H1 (cell line): Measurements from ENCODE around the gene DUSP10. TPM values are rescaled to one million over a fixed set of nuclear protein-coding genes. Genes with fewer than 3 reads are reported as not detected.

Experiments used
- CTCF ChIA-PET: fragments of 300-600 bp; sonication (Branson Sonifier 250); formaldehyde crosslinking; loops from one replicate; lab custom pipeline; 2021; ENCODE audit not compliant: partially characterized antibody; lab: Charles Lee
- POLR2A ChIA-PET: fragments of 300-600 bp; sonication (Branson Sonifier 250); formaldehyde crosslinking; loops from one replicate; lab custom pipeline; 2021; ENCODE audit warnings: inconsistent platforms; ENCODE audit not compliant: partially characterized antibody; lab: Charles Lee
- DNase-seq, 2 experiments: peaks; one replicate each; pipeline versions ENCODE4 v3.0.0 to v3.0.0-alpha.2; 2010 to 2022; ENCODE audit warnings: low spot score in 2 of 2, low read depth in 1 of 2, mixed read lengths in 1 of 2
- FAIRE-seq: peaks from 2 replicates; lab custom pipeline; 2011; peaks lifted over from hg19 to GRCh38; lab: Jason Lieb, UNC
- H2AFZ ChIP-seq: 2 replicates; pipeline ENCODE4 v1.8.1; 2012; ENCODE audit warnings: low read length, inconsistent platforms
- H2AK5ac ChIP-seq: 2 replicates; pipeline ENCODE4 v1.6.1; 2013; ENCODE audit warnings: low read depth, low read length
- H2BK120ac ChIP-seq: replicated peaks from 2 replicates; pipeline ENCODE3; 2013; ENCODE audit warnings: low read depth, low read length, inconsistent platforms
- H2BK12ac ChIP-seq: 2 replicates; pipeline ENCODE4 v1.6.1; 2013; ENCODE audit warnings: low read depth, low read length
- H2BK15ac ChIP-seq: 2 replicates; pipeline ENCODE4 v1.6.1; 2013; ENCODE audit warnings: low read length
- H2BK20ac ChIP-seq: 2 replicates; pipeline ENCODE4 v1.6.1; 2013; ENCODE audit warnings: low read length
- H2BK5ac ChIP-seq: 2 replicates; pipeline ENCODE4 v1.6.1; 2013; ENCODE audit warnings: low read depth, low read length
- H3K14ac ChIP-seq: 2 replicates; pipeline ENCODE4 v1.6.1; 2013; ENCODE audit warnings: inconsistent platforms; ENCODE audit not compliant: insufficient read length
- H3K18ac ChIP-seq: 2 replicates; pipeline ENCODE4 v1.6.1; 2013; ENCODE audit warnings: low read length; ENCODE audit errors: extremely low read depth
- H3K23ac ChIP-seq: 2 replicates; pipeline ENCODE4 v1.6.1; 2013; ENCODE audit warnings: inconsistent platforms; ENCODE audit not compliant: insufficient read length
- H3K23me2 ChIP-seq: 2 replicates; pipeline ENCODE4 v1.6.1; 2013; ENCODE audit warnings: low read depth, low read length
- H3K27ac ChIP-seq: 2 replicates; pipeline ENCODE4 v1.6.1; 2011; ENCODE audit warnings: low read depth, low read length, inconsistent platforms
- H3K27me3 ChIP-seq, 4 experiments: replicated peaks in 1 of 4; 1 replicate in 1 of 4; 2 replicates in 3 of 4; pipeline versions ENCODE4 v1.6.1 to v1.8.1; 2011 to 2013; ENCODE audit warnings: low read length in 3 of 4, mild to moderate bottlenecking in 3 of 4, inconsistent platforms in 2 of 4, mixed read lengths in 2 of 4, moderate library complexity in 1 of 4; ENCODE audit not compliant: control insufficient read depth in 3 of 4, insufficient read depth in 3 of 4; ENCODE audit errors: extremely low read depth in 1 of 4
- H3K36me3 ChIP-seq, 4 experiments: 2 replicates each; pipeline versions ENCODE4 v1.6.1 to v1.8.1; 2011 to 2013; ENCODE audit warnings: mild to moderate bottlenecking in 4 of 4, low read length in 3 of 4, moderate library complexity in 2 of 4, control low read depth in 1 of 4, inconsistent platforms in 1 of 4; ENCODE audit not compliant: insufficient read depth in 4 of 4, control insufficient read depth in 2 of 4
- H3K4ac ChIP-seq: replicated peaks from 2 replicates; pipeline ENCODE3; 2013; ENCODE audit warnings: low read length, low read depth, mixed read lengths, inconsistent platforms; ENCODE audit not compliant: insufficient read length
- H3K4me1 ChIP-seq, 4 experiments: replicated peaks in 1 of 4; 1 replicate in 1 of 4; 2 replicates in 3 of 4; pipeline versions ENCODE4 v1.6.1 to v1.8.1; 2011 to 2013; ENCODE audit warnings: low read length in 3 of 4, inconsistent platforms in 2 of 4, mixed read lengths in 1 of 4; ENCODE audit not compliant: insufficient read depth in 4 of 4, control insufficient read depth in 3 of 4
- H3K4me2 ChIP-seq, 2 experiments: 2 replicates each; pipeline versions ENCODE4 v1.6.1 to v1.8.1; 2011 to 2013; ENCODE audit warnings: low read depth in 2 of 2, low read length in 2 of 2, control low read depth in 1 of 2, inconsistent platforms in 1 of 2, mild to moderate bottlenecking in 1 of 2; ENCODE audit not compliant: insufficient read depth in 1 of 2
- H3K4me3 ChIP-seq, 4 experiments: fragments of 200-600, 300-600 bp in 1 of 4; sonication (generic), shearing (Covaris generic), sonication (Bioruptor Twin) in 1 of 4; 2 replicates each; pipeline versions ENCODE4 v1.5.1 to v1.8.1; 2011 to 2016; ENCODE audit warnings: low read length in 4 of 4, low read depth in 3 of 4, control low read depth in 2 of 4, inconsistent platforms in 2 of 4, mild to moderate bottlenecking in 2 of 4, mixed read lengths in 1 of 4, moderate library complexity in 1 of 4; ENCODE audit not compliant: insufficient read depth in 2 of 4; ENCODE audit errors: extremely low read depth in 1 of 4
- H3K56ac ChIP-seq: replicated peaks from 2 replicates; pipeline ENCODE3; 2013; ENCODE audit warnings: low read depth, mild to moderate bottlenecking, mixed read lengths, low read length, inconsistent platforms; ENCODE audit not compliant: insufficient read length
- H3K79me1 ChIP-seq: 2 replicates; pipeline ENCODE4 v1.6.1; 2013; ENCODE audit warnings: low read depth, low read length, control low read depth
- H3K79me2 ChIP-seq, 2 experiments: 2 replicates each; pipeline versions ENCODE4 v1.6.1 to v1.8.1; 2012 to 2013; ENCODE audit warnings: low read length in 2 of 2, mild to moderate bottlenecking in 2 of 2, inconsistent platforms in 1 of 2; ENCODE audit not compliant: insufficient read depth in 2 of 2, control insufficient read depth in 1 of 2
- H3K9ac ChIP-seq, 4 experiments: replicated peaks in 1 of 4; 1 replicate in 1 of 4; 2 replicates in 3 of 4; pipeline versions ENCODE4 v1.6.1 to v1.8.1; 2011 to 2013; ENCODE audit warnings: low read depth in 3 of 4, low read length in 3 of 4, control low read depth in 2 of 4, mild to moderate bottlenecking in 2 of 4, moderate library complexity in 2 of 4, inconsistent platforms in 1 of 4; ENCODE audit errors: extremely low read depth in 1 of 4
- H3K9me3 ChIP-seq, 2 experiments: 2 replicates each; pipeline versions ENCODE4 v1.6.1 to v1.8.1; 2012 to 2013; ENCODE audit warnings: mild to moderate bottlenecking in 2 of 2, moderate library complexity in 2 of 2, control low read depth in 1 of 2, inconsistent platforms in 1 of 2, low read depth in 1 of 2, low read length in 1 of 2, mixed read lengths in 1 of 2; ENCODE audit not compliant: insufficient read depth in 2 of 2
- H4K20me1 ChIP-seq, 2 experiments: replicated peaks in 1 of 2; 2 replicates each; pipeline versions ENCODE3 to v1.8.1; 2011 to 2013; ENCODE audit warnings: inconsistent platforms in 2 of 2, low read length in 2 of 2, mild to moderate bottlenecking in 1 of 2; ENCODE audit not compliant: insufficient read depth in 2 of 2, control insufficient read depth in 1 of 2
- H4K5ac ChIP-seq: 2 replicates; pipeline ENCODE4 v1.6.1; 2013; ENCODE audit warnings: low read length, low read depth, mixed read lengths, inconsistent platforms; ENCODE audit not compliant: insufficient read length
- H4K8ac ChIP-seq: 2 replicates; pipeline ENCODE4 v1.8.0; 2013; ENCODE audit warnings: mild to moderate bottlenecking, moderate library complexity, low read length, inconsistent platforms; ENCODE audit not compliant: insufficient read depth; ENCODE audit errors: extremely low read depth
- H4K91ac ChIP-seq: replicated peaks from 2 replicates; pipeline ENCODE3; 2013; ENCODE audit warnings: low read length, mixed read lengths, inconsistent platforms; ENCODE audit not compliant: insufficient read length
- BRCA1 ChIP-seq: IDR thresholded peaks from 2 replicates; pipeline ENCODE4 v1.6.1; 2012; ENCODE audit warnings: low read depth, low read length, improper control_type of control experiment
- CEBPB ChIP-seq: IDR thresholded peaks from 2 replicates; pipeline ENCODE4 v1.6.1; 2012; ENCODE audit warnings: low read depth, low read length
- CREB1 ChIP-seq: IDR thresholded peaks from 2 replicates; pipeline ENCODE4 v1.6.1; 2012; ENCODE audit warnings: inconsistent platforms
- CTBP2 ChIP-seq: IDR thresholded peaks from 2 replicates; pipeline ENCODE4 v1.7.0; 2011; ENCODE audit warnings: borderline replicate concordance, mild to moderate bottlenecking, moderate library complexity, mixed read lengths, low read length; ENCODE audit not compliant: insufficient read depth, insufficient read length
- HDAC6 ChIP-seq: IDR thresholded peaks from one replicate; pipeline ENCODE4 v1.7.1; 2012; ENCODE audit warnings: low read depth, mild to moderate bottlenecking, inconsistent platforms, low read length, moderate library complexity
- RAD21 ChIP-seq, 2 experiments: IDR thresholded peaks in 1 of 2; conservative IDR thresholded peaks in 1 of 2; 2 replicates each; pipeline ENCODE4 v1.6.1; 2011; ENCODE audit warnings: low read depth in 2 of 2, low read length in 2 of 2, improper control_type of control experiment in 1 of 2, inconsistent platforms in 1 of 2, mild to moderate bottlenecking in 1 of 2, moderate library complexity in 1 of 2
- RXRA ChIP-seq: IDR thresholded peaks from 2 replicates; pipeline ENCODE4 v1.6.1; 2011; ENCODE audit warnings: low read depth, mild to moderate bottlenecking, low read length, moderate library complexity; ENCODE audit not compliant: insufficient read depth
- SIX5 ChIP-seq: IDR thresholded peaks from 2 replicates; pipeline ENCODE4 v1.6.1; 2011; ENCODE audit warnings: mild to moderate bottlenecking, low read depth, low read length
- TBP ChIP-seq: IDR thresholded peaks from 2 replicates; pipeline ENCODE4 v1.6.1; 2011; ENCODE audit warnings: low read depth, low read length, improper control_type of control experiment
- WGBS, 2 experiments: shearing (Covaris generic) in 1 of 2; methylation state at CpG; one replicate each; pipeline versions ENCODE4 v1.1.6 to v1.1.7; 2013 to 2015; ENCODE audit warnings: low lambda C conversion rate in 2 of 2, mixed read lengths in 2 of 2, inconsistent platforms in 1 of 2, low coverage in 1 of 2, missing lambda C conversion rate in 1 of 2; ENCODE audit not compliant: insufficient replicate concordance in 2 of 2, insufficient coverage in 1 of 2, insufficient read length in 1 of 2; ENCODE audit errors: extremely low coverage in 1 of 2, missing lambda C conversion rate in 1 of 2; 5-methylcytosine and 5-hydroxymethylcytosine counted together
- polyA plus RNA-seq, 7 experiments: library from polyadenylated mRNA; depleted of rRNA in 3 of 7; stranded (reverse) in 5 of 7; unstranded in 2 of 7; fragments of >200 nt in 5 of 7; fragments of 200-250 nt in 2 of 7; gene quantifications; 1 replicate in 5 of 7; 2 replicates in 1 of 7; 4 replicates in 1 of 7; pipeline versions ENCODE4 v1.2.1 to v1.2.3, GENCODE V29; 2011 to 2013; ENCODE audit warnings: missing spikeins in 2 of 7, mixed read lengths in 2 of 7
- total RNA-seq: library from RNA; stranded (reverse); fragmentation: NEBNext Ultra II Directional; extraction: Animal tissue kit (Norgen Biotek cat#: 25700); gene quantifications from 2 replicates; pipeline ENCODE4 v1.2.1, GENCODE V29; 2021
- TF ChIP-seq, protein P1 (sequence below): IDR thresholded peaks from 2 replicates; pipeline ENCODE4 v1.6.1; 2012; ENCODE audit warnings: inconsistent platforms
- TF ChIP-seq, protein P2 (sequence below): IDR thresholded peaks from 2 replicates; pipeline ENCODE4 v1.6.1; 2011; ENCODE audit warnings: low read depth, mild to moderate bottlenecking, low read length; ENCODE audit not compliant: insufficient read depth
- TF ChIP-seq, protein P3 (sequence below): IDR thresholded peaks from 2 replicates; pipeline ENCODE4 v1.6.1; 2011; ENCODE audit warnings: low read length, improper control_type of control experiment

DUSP10 gene
- total and polyA plus RNA-seq, 2 of the 8 experiments (the other 6 are each of a cell fraction or from before 2014, with no cell fraction given) = 1.2 TPM

DNA sequence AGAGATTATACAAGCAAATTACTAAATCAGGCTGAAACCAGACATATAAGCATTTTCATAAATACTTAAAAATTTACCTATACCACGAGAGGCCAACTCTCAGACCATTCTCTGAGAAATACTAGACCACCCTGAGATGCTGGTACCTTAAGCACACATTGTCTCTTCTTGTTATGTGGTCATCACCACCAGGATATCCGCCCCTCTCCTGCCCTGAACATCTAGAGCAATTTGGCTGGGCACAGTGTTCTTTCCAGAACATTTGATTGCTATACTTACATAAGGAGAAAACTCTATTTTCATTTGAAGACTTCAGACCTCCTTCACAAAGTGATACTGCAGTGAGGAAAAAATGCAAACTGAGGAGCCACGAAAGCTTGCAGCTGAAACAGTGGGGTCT lies 36.2 kb upstream of the DUSP10 start:
- H3K4me3 ChIP-seq = no peak overlapping the region
- H2BK5ac ChIP-seq = no peak overlapping the region
- H3K23ac ChIP-seq = no peak overlapping the region
- no peaks in the 10 kb centered on the region for H3K79me2 ChIP-seq
- WGBS, 2 experiments = 86% methylated on average over 3 of the region's 3 CpGs; no CpG with 5 or more reads in 1 of the 2 experiments
- H2BK15ac ChIP-seq = no peak overlapping the region
- no peak overlapping the region for H3K14ac ChIP-seq
- H4K8ac ChIP-seq = no peak overlapping the region
- TF ChIP-seq SIX5 (no peak), BRCA1 (no peak), HDAC6 (no peak), CREB1 (no peak), RXRA (no peak), RAD21 (IDR thresholded peaks at IDR 0.05 in 1 of 2, conservative IDR thresholded peaks at IDR 0.05 in 1 of 2; ENCODE audit: low read depth in 2 of 2, low read length in 2 of 2) (no peak), CTBP2 (no peak), CEBPB (no peak), TBP (no peak)
- TF ChIP-seq, protein P1, sequence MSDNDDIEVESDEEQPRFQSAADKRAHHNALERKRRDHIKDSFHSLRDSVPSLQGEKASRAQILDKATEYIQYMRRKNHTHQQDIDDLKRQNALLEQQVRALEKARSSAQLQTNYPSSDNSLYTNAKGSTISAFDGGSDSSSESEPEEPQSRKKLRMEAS = no peak
- TF ChIP-seq, protein P2, sequence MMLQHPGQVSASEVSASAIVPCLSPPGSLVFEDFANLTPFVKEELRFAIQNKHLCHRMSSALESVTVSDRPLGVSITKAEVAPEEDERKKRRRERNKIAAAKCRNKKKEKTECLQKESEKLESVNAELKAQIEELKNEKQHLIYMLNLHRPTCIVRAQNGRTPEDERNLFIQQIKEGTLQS = no peak
- TF ChIP-seq, protein P3, sequence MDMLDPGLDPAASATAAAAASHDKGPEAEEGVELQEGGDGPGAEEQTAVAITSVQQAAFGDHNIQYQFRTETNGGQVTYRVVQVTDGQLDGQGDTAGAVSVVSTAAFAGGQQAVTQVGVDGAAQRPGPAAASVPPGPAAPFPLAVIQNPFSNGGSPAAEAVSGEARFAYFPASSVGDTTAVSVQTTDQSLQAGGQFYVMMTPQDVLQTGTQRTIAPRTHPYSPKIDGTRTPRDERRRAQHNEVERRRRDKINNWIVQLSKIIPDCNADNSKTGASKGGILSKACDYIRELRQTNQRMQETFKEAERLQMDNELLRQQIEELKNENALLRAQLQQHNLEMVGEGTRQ = no peak
- TF ChIP-seq, all 59 proteins: peak for 0
- H2AK5ac ChIP-seq = no peak overlapping the region
- DNase-seq = no peak
- H2BK12ac ChIP-seq = no peak overlapping the region
- H3K4ac ChIP-seq = no peak overlapping the region
- H2AFZ ChIP-seq = no peak overlapping the region; the same call in 1 of the 2 replicates
- no peaks in the 10 kb centered on the region for H3K4me1 ChIP-seq
- no peak overlapping the region for H3K4me2 ChIP-seq
- H3K56ac ChIP-seq = no peak overlapping the region
- H3K27ac ChIP-seq = no peak overlapping the region
- H3K9me3 ChIP-seq = no peaks in the 10 kb centered on the region
- no peaks in the 10 kb centered on the region for H3K27me3 ChIP-seq
- no peak overlapping the region for H3K9ac ChIP-seq
- H4K20me1 ChIP-seq = no peaks in the 10 kb centered on the region
- H3K79me1 ChIP-seq = no peaks in the 10 kb centered on the region
- no peak overlapping the region for H3K18ac ChIP-seq
- no peak overlapping the region for H2BK120ac ChIP-seq
- ChIA-PET POLR2A (no interaction called here), CTCF (interaction anchor here (0.9 to 1.1 kb wide), 2 partner anchors 10 to 392 kb away, joined by 3 read pairs; no protein-coding TSS in a partner anchor)
- no peak for FAIRE-seq
- H2BK20ac ChIP-seq = no peak overlapping the region
- no peak overlapping the region for H4K5ac ChIP-seq
- no peak overlapping the region for H4K91ac ChIP-seq
- H3K23me2 ChIP-seq = no peaks in the 10 kb centered on the region
- H3K36me3 ChIP-seq = no peaks in the 10 kb centered on the region
